ENCODE measurements around the gene BRICD5.
"Not testable (repeated sequence)": the region's sequence is repeated elsewhere in the genome, so short reads cannot be mapped to it uniquely, and the experiment has no call there.

Gene BRICD5

GRCh38 chr16:2223221-2223941 is 12.7 kb upstream of the BRICD5 start, which contains the start of gene E4F1:
Gene E4F1, plus strand, starts transcription at chr16:2223591. Its CDS starts 23 bp downstream, at chr16:2223614.
- DNase-seq, result peak; percentile 79 to 99 (median 97)

- no peak for DNase-seq
Measured at GRCh38 chr16:2216330-2216729, 5.7 kb upstream of the BRICD5 start.

- no peak for DNase-seq
Measured at GRCh38 chr16:2214719-2214968, 4.0 kb upstream of the BRICD5 start, which contains the start of gene PGP. Gene PGP, minus strand, starts transcription at chr16:2214840. Its CDS starts 63 bp downstream, at chr16:2214777.

GRCh38 chr16:2213817-2214718 is 3.4 kb upstream of the BRICD5 start:
- no peak for DNase-seq

GRCh38 chr16:2212362-2213324 is 2.0 kb upstream of the BRICD5 start:
- DNase-seq, result no peak

- no peak for DNase-seq
Measured at GRCh38 chr16:2211923-2212347, 1.3 kb upstream of the BRICD5 start.

GRCh38 chr16:2210009-2210332 is 692 bp downstream of the BRICD5 start:
- no peak for DNase-seq

- DNase-seq, result no peak
Measured at GRCh38 chr16:2209258-2210008, 1.2 kb downstream of the BRICD5 start.

- no peak for DNase-seq
Measured at GRCh38 chr16:2208772-2209171, 1.9 kb downstream of the BRICD5 start.

- DNase-seq, result no peak
Measured at GRCh38 chr16:2208308-2208707, 2.4 kb downstream of the BRICD5 start.

GRCh38 chr16:2207872-2208271 is 2.8 kb downstream of the BRICD5 start:
- DNase-seq, result no peak

GRCh38 chr16:2206780-2207433 is 3.8 kb downstream of the BRICD5 start:
- DNase-seq, result no peak

- no peak for DNase-seq
Measured at GRCh38 chr16:2206420-2206779, 4.3 kb downstream of the BRICD5 start.

GRCh38 chr16:2205967-2206313 is 4.7 kb downstream of the BRICD5 start:
- DNase-seq, result peak in 4 of 58 donors; percentile 45 to 67 (median 61)

- DNase-seq, result peak; percentile 28 to 95 (median 87)
Measured at GRCh38 chr16:2205104-2205966, 5.3 kb downstream of the BRICD5 start, which contains the start of gene MLST8. Gene MLST8, plus strand, starts transcription at chr16:2205454. Its CDS starts 632 bp downstream, at chr16:2206086.

GRCh38 chr16:2204416-2205103 is 6.1 kb downstream of the BRICD5 start:
- DNase-seq, result no peak

GRCh38 chr16:2203119-2203688 is 7.5 kb downstream of the BRICD5 start:
- not testable (repeated sequence) for DNase-seq

- no peak for DNase-seq
Measured at GRCh38 chr16:2200313-2200712, 10.3 kb downstream of the BRICD5 start.

Measured in anterior cingulate cortex (tissue), 58 donors.